HG02571 (cell line): Measurements from ENCODE around the gene MYL7.

ENCODE experiments used
- ATAC-seq: cut with Tn5 transposase; IDR thresholded peaks from one replicate; pipeline ENCODE4 v1.9.1; 2021; ENCODE audit warnings: mild to moderate bottlenecking, moderate library complexity; ENCODE audit not compliant: unreplicated experiment

Gene MYL7

GRCh38 chr7:44101966-44102845 is 38.9 kb downstream of the MYL7 start:
- ATAC-seq = no peak

GRCh38 chr7:44101303-44101965 is 39.7 kb downstream of the MYL7 start:
- ATAC-seq = no peak

GRCh38 chr7:44100458-44101302 is 40.5 kb downstream of the MYL7 start:
- no peak for ATAC-seq

GRCh38 chr7:44099669-44100068 is 41.5 kb downstream of the MYL7 start:
- no peak for ATAC-seq

GRCh38 chr7:44098092-44099068 is 42.8 kb downstream of the MYL7 start:
- no peak for ATAC-seq

- ATAC-seq = peak; percentile 64
Observed at GRCh38 chr7:44097064-44097932, 43.8 kb downstream of the MYL7 start.

- no peak for ATAC-seq
Observed at GRCh38 chr7:44096326-44096881, 44.7 kb downstream of the MYL7 start.

- ATAC-seq = no peak
Observed at GRCh38 chr7:44095781-44096180, 45.4 kb downstream of the MYL7 start.

GRCh38 chr7:44094883-44095592 is 46.1 kb downstream of the MYL7 start:
- no peak for ATAC-seq

GRCh38 chr7:44094365-44094764 is 46.8 kb downstream of the MYL7 start:
- no peak for ATAC-seq

GRCh38 chr7:44093102-44093641 is 48.0 kb downstream of the MYL7 start:
- no peak for ATAC-seq
